Astrocyte (in vitro differentiated cells and primary cell): Measurements from ENCODE around the gene CYP4F8.

Experiments
- CTCF ChIP-seq: IDR thresholded peaks from 2 replicates; pipeline ENCODE4 v1.5.1; 2011; ENCODE audit warnings: low read depth, mild to moderate bottlenecking, inconsistent platforms, low read length, moderate library complexity; ENCODE audit not compliant: insufficient read depth
- EZH2 ChIP-seq: IDR thresholded peaks from 2 replicates; pipeline ENCODE4 v1.6.1; 2012; ENCODE audit warnings: mild to moderate bottlenecking, low read length, inconsistent platforms; ENCODE audit not compliant: insufficient read depth

DNA sequence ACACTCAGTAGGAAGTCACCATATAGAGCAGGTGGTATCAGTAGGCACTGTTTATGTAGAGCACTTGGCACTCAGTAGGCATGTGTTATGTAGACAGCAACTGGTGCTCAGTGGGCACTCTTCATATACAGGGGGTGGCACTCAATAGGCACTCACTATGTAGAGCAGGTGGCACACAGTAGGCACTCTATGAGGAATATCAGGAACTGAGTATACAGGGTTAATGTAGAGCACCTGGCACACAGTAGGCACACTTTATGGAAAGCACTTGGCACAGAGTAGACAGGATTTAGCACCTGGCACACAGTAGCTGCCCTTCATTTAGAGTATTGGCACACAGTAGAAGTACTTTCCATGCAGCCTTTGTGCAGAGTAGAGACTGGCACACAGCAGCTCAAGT is 24.6 kb downstream of the CYP4F8 start:
- TF ChIP-seq CTCF, result no peak
- no peak for TF ChIP-seq EZH2
